ENCODE measurements around the gene FAM185A.

DNA sequence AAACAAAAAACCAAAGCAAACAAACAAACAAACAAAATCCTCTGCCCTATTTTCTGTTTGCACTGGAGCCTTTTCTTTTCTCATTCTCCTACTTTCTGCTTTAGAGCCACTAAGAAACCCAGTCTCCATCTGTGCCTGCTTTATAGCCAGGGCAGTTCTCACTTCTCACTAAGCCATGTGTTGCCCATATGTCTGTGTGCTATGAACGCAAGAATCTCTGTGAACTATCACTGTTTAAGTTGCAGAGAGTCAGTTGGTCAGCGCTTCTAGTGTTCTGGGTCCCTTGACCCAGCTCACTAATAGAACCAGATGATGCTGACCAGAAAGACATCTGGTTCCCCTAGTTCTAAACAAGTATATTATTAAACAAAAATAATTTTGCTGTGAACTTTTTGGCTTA, 81.4 kb downstream of the FAM185A start:
- TF ChIP-seq POLR2AphosphoS5 (IDR thresholded peaks at IDR 0.05): no peak
- TF ChIP-seq, protein P1, sequence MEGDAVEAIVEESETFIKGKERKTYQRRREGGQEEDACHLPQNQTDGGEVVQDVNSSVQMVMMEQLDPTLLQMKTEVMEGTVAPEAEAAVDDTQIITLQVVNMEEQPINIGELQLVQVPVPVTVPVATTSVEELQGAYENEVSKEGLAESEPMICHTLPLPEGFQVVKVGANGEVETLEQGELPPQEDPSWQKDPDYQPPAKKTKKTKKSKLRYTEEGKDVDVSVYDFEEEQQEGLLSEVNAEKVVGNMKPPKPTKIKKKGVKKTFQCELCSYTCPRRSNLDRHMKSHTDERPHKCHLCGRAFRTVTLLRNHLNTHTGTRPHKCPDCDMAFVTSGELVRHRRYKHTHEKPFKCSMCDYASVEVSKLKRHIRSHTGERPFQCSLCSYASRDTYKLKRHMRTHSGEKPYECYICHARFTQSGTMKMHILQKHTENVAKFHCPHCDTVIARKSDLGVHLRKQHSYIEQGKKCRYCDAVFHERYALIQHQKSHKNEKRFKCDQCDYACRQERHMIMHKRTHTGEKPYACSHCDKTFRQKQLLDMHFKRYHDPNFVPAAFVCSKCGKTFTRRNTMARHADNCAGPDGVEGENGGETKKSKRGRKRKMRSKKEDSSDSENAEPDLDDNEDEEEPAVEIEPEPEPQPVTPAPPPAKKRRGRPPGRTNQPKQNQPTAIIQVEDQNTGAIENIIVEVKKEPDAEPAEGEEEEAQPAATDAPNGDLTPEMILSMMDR (IDR thresholded peaks at IDR 0.05): no peak

Data from suprapubic skin (tissue), 3 donors.